K562 (cell line): ENCODE results near the gene PGAP3. TPM values are rescaled to one million over a fixed set of nuclear protein-coding genes. Genes with fewer than 3 reads are reported as not detected.
A peak's percentile ranks its signal among the peaks of the same experiment; 100 is the strongest.

Experiments
- ATAC-seq: fragments of 200-7000 bp; cut with Tn5 transposase; 3 replicates; pipeline ENCODE4 v1.9.1; 2020; ENCODE audit warnings: moderate library complexity
- BruUV-seq: library from RNA; stranded (reverse); fragments of 400-500 nt; replicated peaks from 2 replicates; lab custom pipeline; 2021; lab: Mats Ljungman, UMichigan
- CTCF ChIA-PET: fragments of 300-600 bp; formaldehyde crosslinking; extraction: SDS; loops from one replicate; lab custom pipeline; 2021; ENCODE audit warnings: low intra/inter-chr PET ratio; lab: Yijun Ruan, JAX
- POLR2A ChIA-PET: fragments of 300-600, 350-650 bp; sonication (Branson Sonifier 250); formaldehyde crosslinking; extraction: SDS; loops from one replicate; lab custom pipeline; 2021; ENCODE audit warnings: antibody characterized with exemption, inconsistent platforms; lab: Yijun Ruan, JAX
- DNase-seq, 4 experiments: peaks; one replicate each; pipeline versions ENCODE4 v3.0.0 to v3.0.0-alpha.2; 2011 to 2018; ENCODE audit warnings: low spot score in 3 of 4, mixed read lengths in 3 of 4; ENCODE audit errors: extremely low read depth in 1 of 4
- FAIRE-seq: peaks from 2 replicates; lab custom pipeline; 2011; peaks lifted over from hg19 to GRCh38; lab: Jason Lieb, UNC
- H2AFZ ChIP-seq: 2 replicates; pipeline ENCODE4 v1.6.0; 2011; ENCODE audit warnings: low read depth, low read length, control low read depth, inconsistent platforms
- H3K27ac ChIP-seq: fragments of 200-600 bp; 3 replicates; pipeline ENCODE4 v1.8.0; 2011; ENCODE audit warnings: low read depth, mild to moderate bottlenecking, control low read depth, inconsistent platforms, low read length, moderate library complexity, mixed read lengths; ENCODE audit errors: extremely low read depth
- H3K27me3 ChIP-seq, 2 experiments: fragments of 300-600 bp in 1 of 2; 2 replicates in 1 of 2; 3 replicates in 1 of 2; pipeline versions ENCODE4 v1.6.0 to v1.8.0; 2011; ENCODE audit warnings: inconsistent platforms in 2 of 2, low read length in 2 of 2, mild to moderate bottlenecking in 1 of 2, mixed read lengths in 1 of 2, moderate library complexity in 1 of 2; ENCODE audit not compliant: control insufficient read depth in 2 of 2, insufficient read depth in 2 of 2
- H3K36me3 ChIP-seq: fragments of 300-600 bp; 3 replicates; pipeline ENCODE4 v1.8.0; 2011; ENCODE audit warnings: mild to moderate bottlenecking, low read length, inconsistent platforms; ENCODE audit not compliant: control insufficient read depth, insufficient read depth
- H3K4me1 ChIP-seq, 2 experiments: fragments of 200-600 bp in 1 of 2; replicated peaks in 1 of 2; 2 replicates in 1 of 2; 3 replicates in 1 of 2; pipeline versions ENCODE4 v1.5.1 to v1.8.0; 2011; ENCODE audit warnings: inconsistent platforms in 2 of 2, low read length in 2 of 2, mild to moderate bottlenecking in 1 of 2, mixed read lengths in 1 of 2, moderate library complexity in 1 of 2; ENCODE audit not compliant: control insufficient read depth in 2 of 2, insufficient read depth in 2 of 2
- H3K4me2 ChIP-seq: 2 replicates; pipeline ENCODE4 v1.6.1; 2011; ENCODE audit warnings: low read length, control low read depth, inconsistent platforms, mixed read lengths; ENCODE audit not compliant: insufficient read depth
- H3K4me3 ChIP-seq: fragments of 200-600 bp; sonication (generic), shearing (Covaris generic); 2 replicates; pipeline ENCODE4 v1.5.1; 2016; ENCODE audit warnings: control low read depth, inconsistent platforms
- H3K79me2 ChIP-seq: fragments of 200-600 bp; 3 replicates; pipeline ENCODE4 v1.8.0; 2011; ENCODE audit warnings: low read length, inconsistent platforms; ENCODE audit not compliant: control insufficient read depth, insufficient read depth
- H3K9ac ChIP-seq, 2 experiments: 2 replicates each; pipeline versions ENCODE4 v1.6.0 to v1.6.1; 2011; ENCODE audit warnings: low read depth in 2 of 2, low read length in 2 of 2, control low read depth in 1 of 2, inconsistent platforms in 1 of 2, mild to moderate bottlenecking in 1 of 2, mixed read lengths in 1 of 2; ENCODE audit not compliant: insufficient read depth in 1 of 2
- H3K9me1 ChIP-seq: one replicate; pipeline ENCODE4 v1.6.0; 2011; ENCODE audit warnings: inconsistent platforms, mild to moderate bottlenecking, low read length, moderate library complexity; ENCODE audit not compliant: control insufficient read depth, insufficient read depth
- H3K9me3 ChIP-seq: replicated peaks from 2 replicates; pipeline ENCODE4 v1.5.1; 2011; ENCODE audit warnings: low read depth, low read length, inconsistent platforms; ENCODE audit not compliant: control insufficient read depth, insufficient read depth
- H4K20me1 ChIP-seq: replicated peaks from 2 replicates; pipeline ENCODE4 v1.6.1; 2011; ENCODE audit warnings: low read length, inconsistent platforms, mixed read lengths; ENCODE audit not compliant: control insufficient read depth, insufficient read depth
- EGR1 ChIP-seq: fragments of 450-650 bp; conservative IDR thresholded peaks from 2 replicates; pipeline ENCODE4 v1.6.1; 2017; ENCODE audit warnings: mild to moderate bottlenecking
- IFI16 ChIP-seq: fragments of 250-450 bp; sonication (Bioruptor Pico); IDR thresholded peaks from 2 replicates; pipeline ENCODE4 v2.1.2; 2022; ENCODE audit warnings: mild to moderate bottlenecking, inconsistent platforms
- OTX1 ChIP-seq: fragments of 450-650 bp; formaldehyde crosslinking; IDR thresholded peaks from 2 replicates; pipeline ENCODE4 v1.4.0; 2022; ENCODE audit warnings: mild to moderate bottlenecking
- POLR2H ChIP-seq: IDR thresholded peaks from 2 replicates; pipeline ENCODE4 v1.6.1; 2016; ENCODE audit warnings: missing genetic modification characterization, low read depth, mild to moderate bottlenecking, control low read depth, missing compliant biosample characterization, moderate library complexity
- RFX5 ChIP-seq: IDR thresholded peaks from 2 replicates; pipeline ENCODE4 v1.6.1; 2011; ENCODE audit warnings: low read depth, mild to moderate bottlenecking, improper control_type of control experiment, low read length
- SP2 ChIP-seq: IDR thresholded peaks from 2 replicates; pipeline ENCODE4 v1.6.1; 2011; ENCODE audit warnings: mild to moderate bottlenecking, low read depth, low read length, moderate library complexity; ENCODE audit not compliant: poor library complexity, severe bottlenecking; ENCODE audit errors: extremely low read depth
- ZNF77 ChIP-seq: fragments of 250-450 bp; sonication (Bioruptor Pico); IDR thresholded peaks from 2 replicates; pipeline ENCODE4 v1.5.0; 2020
- WGBS: fragments of 100-300 bp; shearing (Covaris generic); methylation state at CpG from one replicate; pipeline ENCODE4 v1.1.6; 2016; ENCODE audit warnings: low coverage, mixed read lengths; ENCODE audit not compliant: insufficient coverage; ENCODE audit errors: missing lambda C conversion rate; 5-methylcytosine and 5-hydroxymethylcytosine counted together
- in situ Hi-C: fragments of 300-500 bp; cut with MboI; formaldehyde crosslinking; loops from 4 replicates; pipeline ENCODE4 v1.15.0; 2018; ENCODE audit warnings: inconsistent platforms, mixed read lengths
- intact Hi-C: fragments of 100-400 bp; cut with micrococcal nuclease; formaldehyde crosslinking; loops from 2 replicates; pipeline ENCODE4 v1.14.2; 2022
- polyA plus RNA-seq, 8 experiments: library from polyadenylated mRNA; depleted of rRNA in 4 of 8; stranded (reverse) in 5 of 8; unstranded in 3 of 8; fragments of >200 nt; fragmentation: Nextera tagmentation in 2 of 8; fragmentation: Illumina TruSeq in 1 of 8; extraction: Ambion mirVana in 2 of 8; extraction: Trizol in 1 of 8; gene quantifications; 2 replicates each; pipeline versions ENCODE4 v1.2.1 to v1.2.3, GENCODE V29; 2011 to 2014; ENCODE audit warnings: inconsistent platforms in 1 of 8, missing spikeins in 1 of 8
- total RNA-seq, 7 experiments: library from RNA; depleted of rRNA in 6 of 7; stranded (reverse); fragments of >200 nt in 6 of 7; fragmentation: Illumina TruSeq in 2 of 7; extraction: Trizol in 2 of 7; gene quantifications; 2 replicates each; pipeline versions ENCODE4 v1.2.1 to v1.2.3, GENCODE V29; 2011 to 2021; ENCODE audit warnings: low replicate concordance in 1 of 7
- TF ChIP-seq, protein P1 (sequence below): fragments of 250-450 bp; sonication (Bioruptor Pico); IDR thresholded peaks from 2 replicates; pipeline ENCODE4 v1.5.0; 2021; ENCODE audit warnings: mild to moderate bottlenecking, borderline replicate concordance
- TF ChIP-seq, protein P2 (sequence below), 2 experiments: fragments of 450-650 bp; IDR thresholded peaks; 2 replicates each; pipeline ENCODE4 v1.6.1; 2018; ENCODE audit warnings: mild to moderate bottlenecking in 2 of 2, low read depth in 1 of 2; ENCODE audit not compliant: partially characterized antibody in 2 of 2
- TF ChIP-seq, protein P3 (sequence below), 2 experiments: IDR thresholded peaks in 1 of 2; conservative IDR thresholded peaks in 1 of 2; 2 replicates each; pipeline ENCODE4 v1.6.1; 2016; ENCODE audit warnings: low read depth in 2 of 2, mild to moderate bottlenecking in 1 of 2, missing compliant biosample characterization in 1 of 2, missing genetic modification characterization in 1 of 2, moderate library complexity in 1 of 2

Gene PGAP3
- total and polyA plus RNA-seq, 9 of the 15 experiments (the other 6 are each of a cell fraction or from before 2014, with no cell fraction given) = 0.38 to 9.4 (median 4.5) TPM

DNA sequence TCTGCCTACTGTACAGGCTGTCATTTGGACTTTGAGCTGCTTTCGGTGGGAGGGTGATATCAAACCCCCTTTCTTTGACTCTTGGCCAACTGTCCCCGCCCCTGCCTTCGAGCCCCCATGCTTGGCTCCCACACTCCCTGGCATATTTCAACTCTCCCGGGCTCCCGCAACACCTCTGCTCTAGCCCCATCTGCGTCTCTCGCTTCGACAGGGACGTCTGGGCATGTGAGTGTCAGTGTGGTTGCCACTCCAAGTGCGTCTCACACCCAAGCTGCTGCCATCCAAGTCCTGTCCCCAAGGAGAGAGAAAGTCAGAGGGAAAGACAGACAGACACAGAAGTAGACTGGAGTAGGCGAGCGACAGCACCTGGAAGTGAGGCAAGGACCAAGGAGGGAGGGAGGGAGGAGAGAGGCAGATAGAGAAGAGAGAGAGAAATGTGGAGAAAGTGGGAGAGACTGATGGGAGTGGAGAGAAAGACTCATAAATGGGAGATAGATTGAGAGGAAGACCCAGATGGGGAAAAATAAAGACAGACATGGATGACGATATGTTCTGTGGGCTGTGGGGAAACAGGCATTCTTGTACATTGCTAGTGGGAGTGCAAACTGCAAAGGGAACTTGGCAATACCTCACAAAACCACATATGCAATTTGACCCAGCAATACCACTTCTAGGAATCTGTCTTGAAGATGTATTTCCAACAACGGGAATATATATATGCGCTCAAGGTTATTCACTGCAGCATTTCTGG, 39.1 kb downstream of the PGAP3 start:
- ATAC-seq = no peak
- H3K9ac ChIP-seq = peak overlapping the region; percentile 1 to 80; a peak in 2 of 4 replicates
- intact Hi-C loops = no loop called here
- 71% methylated on average over 14 of the region's 15 CpGs for WGBS
- peak overlapping the region; percentile 88 for H3K27ac ChIP-seq
- H3K4me1 ChIP-seq = peaks cover 61 to 68% of the 10 kb centered on the region in 2 experiments
- H2AFZ ChIP-seq = no peak overlapping the region
- no peaks in the 10 kb centered on the region for H3K9me1 ChIP-seq
- no peaks in the 10 kb centered on the region for H3K9me3 ChIP-seq
- H3K4me3 ChIP-seq = no peak overlapping the region
- ChIA-PET CTCF (no interaction called here), POLR2A (interaction anchor here (0.6 to 2.5 kb wide), 3 partner anchors 16 to 96 kb away, joined by 3 to 11 read pairs (median 3); partner anchors contain the start of genes PNMT and TCAP)
- no peak overlapping the region for H3K4me2 ChIP-seq
- peaks cover 69% of the 10 kb centered on the region for H3K79me2 ChIP-seq
- in situ Hi-C loops = no loop called here
- DNase-seq = no peak
- peaks cover 7% of the 10 kb centered on the region for H3K36me3 ChIP-seq
- BruUV-seq = no TSS peak
- no peaks in the 10 kb centered on the region for H3K27me3 ChIP-seq
- peak; percentile 26 for FAIRE-seq
- 0 out of 2 replicates have a peak, but pooled peaks cover 4% of the 10 kb centered on the region for H4K20me1 ChIP-seq
- TF ChIP-seq RFX5 (no peak), EGR1 (no peak), ZNF77 (CRISPR knock-in tag) (no peak), POLR2H (tag) (no peak), SP2 (no peak), OTX1 (CRISPR knock-in tag) (peak; percentile 71; the same call in 1 of the 2 replicates), IFI16 (CRISPR knock-in tag) (no peak)
- TF ChIP-seq, protein P1, sequence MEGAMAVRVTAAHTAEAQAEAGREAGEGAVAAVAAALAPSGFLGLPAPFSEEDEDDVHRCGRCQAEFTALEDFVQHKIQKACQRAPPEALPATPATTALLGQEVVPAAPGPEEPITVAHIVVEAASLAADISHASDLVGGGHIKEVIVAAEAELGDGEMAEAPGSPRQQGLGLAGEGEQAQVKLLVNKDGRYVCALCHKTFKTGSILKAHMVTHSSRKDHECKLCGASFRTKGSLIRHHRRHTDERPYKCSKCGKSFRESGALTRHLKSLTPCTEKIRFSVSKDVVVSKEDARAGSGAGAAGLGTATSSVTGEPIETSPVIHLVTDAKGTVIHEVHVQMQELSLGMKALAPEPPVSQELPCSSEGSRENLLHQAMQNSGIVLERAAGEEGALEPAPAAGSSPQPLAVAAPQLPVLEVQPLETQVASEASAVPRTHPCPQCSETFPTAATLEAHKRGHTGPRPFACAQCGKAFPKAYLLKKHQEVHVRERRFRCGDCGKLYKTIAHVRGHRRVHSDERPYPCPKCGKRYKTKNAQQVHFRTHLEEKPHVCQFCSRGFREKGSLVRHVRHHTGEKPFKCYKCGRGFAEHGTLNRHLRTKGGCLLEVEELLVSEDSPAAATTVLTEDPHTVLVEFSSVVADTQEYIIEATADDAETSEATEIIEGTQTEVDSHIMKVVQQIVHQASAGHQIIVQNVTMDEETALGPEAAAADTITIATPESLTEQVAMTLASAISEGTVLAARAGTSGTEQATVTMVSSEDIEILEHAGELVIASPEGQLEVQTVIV = no peak
- TF ChIP-seq, protein P2, sequence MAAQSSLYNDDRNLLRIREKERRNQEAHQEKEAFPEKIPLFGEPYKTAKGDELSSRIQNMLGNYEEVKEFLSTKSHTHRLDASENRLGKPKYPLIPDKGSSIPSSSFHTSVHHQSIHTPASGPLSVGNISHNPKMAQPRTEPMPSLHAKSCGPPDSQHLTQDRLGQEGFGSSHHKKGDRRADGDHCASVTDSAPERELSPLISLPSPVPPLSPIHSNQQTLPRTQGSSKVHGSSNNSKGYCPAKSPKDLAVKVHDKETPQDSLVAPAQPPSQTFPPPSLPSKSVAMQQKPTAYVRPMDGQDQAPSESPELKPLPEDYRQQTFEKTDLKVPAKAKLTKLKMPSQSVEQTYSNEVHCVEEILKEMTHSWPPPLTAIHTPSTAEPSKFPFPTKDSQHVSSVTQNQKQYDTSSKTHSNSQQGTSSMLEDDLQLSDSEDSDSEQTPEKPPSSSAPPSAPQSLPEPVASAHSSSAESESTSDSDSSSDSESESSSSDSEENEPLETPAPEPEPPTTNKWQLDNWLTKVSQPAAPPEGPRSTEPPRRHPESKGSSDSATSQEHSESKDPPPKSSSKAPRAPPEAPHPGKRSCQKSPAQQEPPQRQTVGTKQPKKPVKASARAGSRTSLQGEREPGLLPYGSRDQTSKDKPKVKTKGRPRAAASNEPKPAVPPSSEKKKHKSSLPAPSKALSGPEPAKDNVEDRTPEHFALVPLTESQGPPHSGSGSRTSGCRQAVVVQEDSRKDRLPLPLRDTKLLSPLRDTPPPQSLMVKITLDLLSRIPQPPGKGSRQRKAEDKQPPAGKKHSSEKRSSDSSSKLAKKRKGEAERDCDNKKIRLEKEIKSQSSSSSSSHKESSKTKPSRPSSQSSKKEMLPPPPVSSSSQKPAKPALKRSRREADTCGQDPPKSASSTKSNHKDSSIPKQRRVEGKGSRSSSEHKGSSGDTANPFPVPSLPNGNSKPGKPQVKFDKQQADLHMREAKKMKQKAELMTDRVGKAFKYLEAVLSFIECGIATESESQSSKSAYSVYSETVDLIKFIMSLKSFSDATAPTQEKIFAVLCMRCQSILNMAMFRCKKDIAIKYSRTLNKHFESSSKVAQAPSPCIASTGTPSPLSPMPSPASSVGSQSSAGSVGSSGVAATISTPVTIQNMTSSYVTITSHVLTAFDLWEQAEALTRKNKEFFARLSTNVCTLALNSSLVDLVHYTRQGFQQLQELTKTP (IDR thresholded peaks at IDR 0.05; ENCODE audit: low read depth in 1 of 2, partially characterized antibody in 2 of 2) = no peak
- TF ChIP-seq, protein P3, sequence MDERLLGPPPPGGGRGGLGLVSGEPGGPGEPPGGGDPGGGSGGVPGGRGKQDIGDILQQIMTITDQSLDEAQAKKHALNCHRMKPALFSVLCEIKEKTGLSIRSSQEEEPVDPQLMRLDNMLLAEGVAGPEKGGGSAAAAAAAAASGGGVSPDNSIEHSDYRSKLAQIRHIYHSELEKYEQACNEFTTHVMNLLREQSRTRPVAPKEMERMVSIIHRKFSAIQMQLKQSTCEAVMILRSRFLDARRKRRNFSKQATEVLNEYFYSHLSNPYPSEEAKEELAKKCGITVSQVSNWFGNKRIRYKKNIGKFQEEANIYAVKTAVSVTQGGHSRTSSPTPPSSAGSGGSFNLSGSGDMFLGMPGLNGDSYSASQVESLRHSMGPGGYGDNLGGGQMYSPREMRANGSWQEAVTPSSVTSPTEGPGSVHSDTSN (CRISPR knock-in tag; IDR thresholded peaks at IDR 0.05; ENCODE audit: low read depth) = no peak
- TF ChIP-seq, protein P3 (tag; conservative IDR thresholded peaks at IDR 0.05; ENCODE audit: low read depth) = no peak
